Astrocyte of the cerebellum (primary cell): ENCODE results near the gene FCF1.
"Not testable (repeated sequence)": the region's sequence is repeated elsewhere in the genome, so short reads cannot be mapped to it uniquely, and the experiment has no call there.

Experiments
- DNase-seq: peaks from one replicate; pipeline ENCODE4 v3.0.0-alpha.2; 2011; ENCODE audit warnings: low read depth
- H3K4me3 ChIP-seq: 2 replicates; pipeline ENCODE4 v1.5.1; 2011; ENCODE audit warnings: mild to moderate bottlenecking, low read depth, low read length, moderate library complexity
- CTCF ChIP-seq: IDR thresholded peaks from 2 replicates; pipeline ENCODE4 v1.5.1; 2012; ENCODE audit warnings: low read length, low read depth, moderate library complexity, mild to moderate bottlenecking; ENCODE audit errors: missing control alignments
- in situ Hi-C: cut with HindIII; loops from 2 replicates; pipeline ENCODE4 v1.10.0; 2017; ENCODE audit warnings: low sequenced_read_pairs

Gene FCF1

GRCh38 chr14:74754157-74754556 is 41.2 kb downstream of the FCF1 start:
- no peak for TF ChIP-seq CTCF
- in situ Hi-C loops: no loop called here
- DNase-seq: no peak

GRCh38 chr14:74754899-74755298 is 42.0 kb downstream of the FCF1 start:
- in situ Hi-C loops: no loop called here
- DNase-seq: no peak
- no peak for TF ChIP-seq CTCF

More at GRCh38 chr14:74754157-74754556, 41.2 kb downstream of the FCF1 start:
- no peak overlapping the region for H3K4me3 ChIP-seq

GRCh38 chr14:74756326-74756725 is 43.4 kb downstream of the FCF1 start:
- DNase-seq: no peak
- no peak overlapping the region for H3K4me3 ChIP-seq
- in situ Hi-C loops: no loop called here
- TF ChIP-seq CTCF: no peak

More at GRCh38 chr14:74754899-74755298, 42.0 kb downstream of the FCF1 start:
- no peak overlapping the region for H3K4me3 ChIP-seq

GRCh38 chr14:74758505-74758904 is 45.6 kb downstream of the FCF1 start:
- H3K4me3 ChIP-seq, in situ Hi-C loops, DNase-seq: not testable (repeated sequence)

- peak; percentile 97 for DNase-seq
- peak; percentile 60 for TF ChIP-seq CTCF
- in situ Hi-C loops: no loop called here
- peak within 1 kb of the TSS; percentile 86 for H3K4me3 ChIP-seq
These were observed 50.2 kb downstream of the FCF1 start, which contains the start of gene YLPM1 for GRCh38 chr14:74762917-74763802. YLPM1 (plus strand) TSS chr14:74763316; CDS start chr14:74763490, 174 bp downstream.

GRCh38 chr14:74763803-74764531 is 51.0 kb downstream of the FCF1 start:
- DNase-seq: no peak
- in situ Hi-C loops: no loop called here
- peak overlapping the region; percentile 86 for H3K4me3 ChIP-seq
- no peak for TF ChIP-seq CTCF
